ENCODE results near the gene KLF7. TPM values are rescaled to one million over a fixed set of nuclear protein-coding genes. Genes with fewer than 3 reads are reported as not detected.
A peak's percentile ranks its signal among the peaks of the same experiment; 100 is the strongest.

The KLF7 gene
- total and polyA plus RNA-seq, 2 donors (not counting 1 experiment from before 2014, with no cell fraction given): 12.9 to 21.0 TPM

DNA sequence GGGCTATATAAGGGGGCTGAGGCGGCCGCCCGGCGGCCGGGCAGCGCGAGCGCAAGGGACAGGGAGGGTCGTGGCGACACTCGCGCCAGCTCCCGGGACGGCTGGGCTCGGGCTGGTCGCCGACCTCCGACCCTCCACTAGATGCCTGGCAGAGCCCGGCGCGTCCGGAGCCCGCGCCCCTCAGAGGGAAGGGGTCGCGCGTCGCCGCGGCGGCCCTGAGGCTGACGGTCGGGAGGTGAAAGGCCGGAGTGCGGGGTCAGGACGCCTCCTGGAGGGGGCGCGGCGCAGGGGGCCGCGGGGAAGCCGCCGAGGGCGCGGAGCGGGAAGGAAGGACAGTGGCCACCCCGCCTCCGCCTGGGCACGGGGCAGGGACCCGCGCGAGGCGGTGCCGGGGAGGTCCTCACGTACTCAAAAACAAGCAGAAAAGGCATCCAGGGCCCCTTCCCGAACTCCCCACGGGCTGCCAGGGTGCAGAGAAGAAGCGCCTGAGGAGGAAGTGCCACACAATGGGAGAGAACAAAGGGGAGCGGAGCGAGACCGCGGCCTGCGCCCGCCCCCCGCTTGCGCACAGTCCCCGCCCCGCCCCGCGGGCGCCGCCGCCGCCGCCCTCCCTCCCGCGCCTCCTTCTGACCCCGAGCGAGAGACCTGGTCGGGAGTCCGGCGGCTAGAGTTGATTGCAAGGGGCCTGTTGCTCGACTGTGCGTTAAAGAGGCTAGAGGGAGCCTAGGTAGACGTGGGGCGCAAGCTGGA lies 776 bp upstream of the KLF7 start:
- peak; percentile 81 to 86 for DNase-seq (ENCODE audit: low read depth in 2 of 2)
- TF ChIP-seq, protein P1, sequence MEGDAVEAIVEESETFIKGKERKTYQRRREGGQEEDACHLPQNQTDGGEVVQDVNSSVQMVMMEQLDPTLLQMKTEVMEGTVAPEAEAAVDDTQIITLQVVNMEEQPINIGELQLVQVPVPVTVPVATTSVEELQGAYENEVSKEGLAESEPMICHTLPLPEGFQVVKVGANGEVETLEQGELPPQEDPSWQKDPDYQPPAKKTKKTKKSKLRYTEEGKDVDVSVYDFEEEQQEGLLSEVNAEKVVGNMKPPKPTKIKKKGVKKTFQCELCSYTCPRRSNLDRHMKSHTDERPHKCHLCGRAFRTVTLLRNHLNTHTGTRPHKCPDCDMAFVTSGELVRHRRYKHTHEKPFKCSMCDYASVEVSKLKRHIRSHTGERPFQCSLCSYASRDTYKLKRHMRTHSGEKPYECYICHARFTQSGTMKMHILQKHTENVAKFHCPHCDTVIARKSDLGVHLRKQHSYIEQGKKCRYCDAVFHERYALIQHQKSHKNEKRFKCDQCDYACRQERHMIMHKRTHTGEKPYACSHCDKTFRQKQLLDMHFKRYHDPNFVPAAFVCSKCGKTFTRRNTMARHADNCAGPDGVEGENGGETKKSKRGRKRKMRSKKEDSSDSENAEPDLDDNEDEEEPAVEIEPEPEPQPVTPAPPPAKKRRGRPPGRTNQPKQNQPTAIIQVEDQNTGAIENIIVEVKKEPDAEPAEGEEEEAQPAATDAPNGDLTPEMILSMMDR (conservative IDR thresholded peaks at IDR 0.05 in 1 of 2, IDR thresholded peaks at IDR 0.05 in 1 of 2; ENCODE audit: low read depth in 1 of 2, low read length in 2 of 2): no peak
- TF ChIP-seq EZH2 (IDR thresholded peaks at IDR 0.05; ENCODE audit: low read length, missing control alignments): no peak
- Histone ChIP-seq H3K9me3 (ENCODE audit: control insufficient read depth, insufficient read depth, low read depth, low read length) (no peaks in the 10 kb centered on the region), H3K4me2 (ENCODE audit: extremely low read depth, insufficient read depth, low read length) (peak overlapping the region; percentile 89), H3K79me2 (ENCODE audit: control insufficient read depth, insufficient read depth, low read length) (peaks cover 39% of the 10 kb centered on the region), H3K36me3 (ENCODE audit: control insufficient read depth, insufficient read depth, low read length) (no peaks in the 10 kb centered on the region), H2AFZ (ENCODE audit: low read length) (peak overlapping the region; percentile 19), H3K4me1 (ENCODE audit: control insufficient read depth, extremely low read depth, insufficient read depth, low read length) (peaks cover 4% of the 10 kb centered on the region), H3K27ac (ENCODE audit: insufficient read depth, low read length) (peak overlapping the region; percentile 99), H3K4me3 (replicated peaks in 1 of 4; ENCODE audit: control extremely low read depth in 1 of 4, insufficient read depth in 1 of 4, low read depth in 3 of 4, low read length in 4 of 4) (peak overlapping the region; percentile 57 to 80 (median 61)), H3K27me3 (ENCODE audit: control insufficient read depth, insufficient read depth, low read length) (no peaks in the 10 kb centered on the region), H4K20me1 (ENCODE audit: control insufficient read depth, extremely low read depth, insufficient read depth, low read length) (no peaks in the 10 kb centered on the region), H3K9ac (ENCODE audit: insufficient read depth, low read length) (peak overlapping the region; percentile 99)

DNA sequence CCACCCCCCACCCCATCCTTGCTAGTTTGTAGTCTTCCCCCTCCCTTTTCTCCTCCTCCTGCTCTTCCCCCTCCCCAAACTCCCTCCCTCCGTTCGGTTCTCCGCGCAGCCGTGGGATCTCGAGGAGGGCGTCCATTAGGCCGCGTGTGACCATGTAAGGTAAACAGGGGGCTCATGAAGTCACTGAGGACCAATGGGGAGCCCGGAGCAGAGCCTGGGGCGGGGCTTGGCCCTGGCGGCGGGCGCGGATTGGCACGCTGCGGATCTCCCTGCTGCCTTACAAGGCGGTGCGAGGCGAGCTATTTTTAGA lies 246 bp upstream of the KLF7 start:
- Histone ChIP-seq H3K79me2 (ENCODE audit: control insufficient read depth, insufficient read depth, low read length) (peaks cover 44% of the 10 kb centered on the region), H3K27ac (ENCODE audit: insufficient read depth, low read length) (peak overlapping the region; percentile 99), H3K4me3 (replicated peaks in 1 of 4; ENCODE audit: control extremely low read depth in 1 of 4, insufficient read depth in 1 of 4, low read depth in 3 of 4, low read length in 4 of 4) (peak overlapping the region; percentile 57 to 98 (median 74)), H2AFZ (ENCODE audit: low read length) (no peak overlapping the region), H3K27me3 (ENCODE audit: control insufficient read depth, insufficient read depth, low read length) (no peaks in the 10 kb centered on the region), H3K4me2 (ENCODE audit: extremely low read depth, insufficient read depth, low read length) (peak overlapping the region; percentile 69), H3K36me3 (ENCODE audit: control insufficient read depth, insufficient read depth, low read length) (no peaks in the 10 kb centered on the region), H3K9ac (ENCODE audit: insufficient read depth, low read length) (peak overlapping the region; percentile 99), H3K9me3 (ENCODE audit: control insufficient read depth, insufficient read depth, low read depth, low read length) (no peaks in the 10 kb centered on the region), H4K20me1 (ENCODE audit: control insufficient read depth, extremely low read depth, insufficient read depth, low read length) (no peaks in the 10 kb centered on the region), H3K4me1 (ENCODE audit: control insufficient read depth, extremely low read depth, insufficient read depth, low read length) (peaks cover 5% of the 10 kb centered on the region)
- peak in 1 of 2 donors; percentile 100 for DNase-seq (ENCODE audit: low read depth in 2 of 2)
- TF ChIP-seq, protein P1 (conservative IDR thresholded peaks at IDR 0.05 in 1 of 2, IDR thresholded peaks at IDR 0.05 in 1 of 2; ENCODE audit: low read depth in 1 of 2, low read length in 2 of 2): no peak
- TF ChIP-seq EZH2 (IDR thresholded peaks at IDR 0.05; ENCODE audit: low read length, missing control alignments): no peak

DNA sequence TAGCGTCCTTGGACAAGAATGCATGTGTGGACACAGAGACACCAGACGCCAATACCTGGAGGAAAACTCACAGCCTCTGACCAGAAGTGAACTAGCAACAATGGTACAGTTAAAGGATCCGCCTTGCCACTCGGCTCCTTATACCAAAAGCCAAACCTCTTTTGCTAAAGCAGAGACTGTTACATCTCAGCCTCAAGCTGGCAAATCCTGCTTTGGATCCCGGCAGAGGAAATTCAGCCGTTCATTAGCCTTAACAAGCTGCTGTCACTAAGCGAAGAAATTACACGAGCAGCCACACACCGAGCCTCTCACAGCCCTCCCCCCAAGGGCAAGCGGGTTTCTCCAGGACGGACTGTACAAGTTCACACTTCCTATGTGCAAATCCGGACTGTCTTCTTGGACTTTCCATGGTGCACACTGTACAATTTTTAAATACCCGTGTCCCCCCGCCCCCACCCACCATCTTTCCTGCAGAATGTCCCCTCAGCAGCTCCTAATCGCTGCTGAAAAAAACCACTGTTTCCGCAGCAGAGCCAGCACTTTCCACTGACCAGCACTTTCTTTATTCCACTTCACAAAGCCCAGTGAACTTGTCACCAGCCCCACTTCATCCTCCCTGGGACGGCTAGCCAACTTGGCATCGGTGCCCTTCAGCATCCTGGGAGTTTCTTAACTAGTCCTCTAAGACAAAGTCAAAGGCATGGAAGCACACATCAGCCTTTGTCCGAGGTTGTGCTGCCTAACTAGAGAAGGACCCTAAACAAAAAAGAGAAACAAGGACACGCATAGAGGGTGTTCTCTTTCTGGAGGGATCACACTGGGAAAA lies 1.5 kb downstream of the KLF7 start:
- Histone ChIP-seq H3K27me3 (ENCODE audit: control insufficient read depth, insufficient read depth, low read length) (no peaks in the 10 kb centered on the region), H3K27ac (ENCODE audit: insufficient read depth, low read length) (peak overlapping the region; percentile 97), H3K4me2 (ENCODE audit: extremely low read depth, insufficient read depth, low read length) (peak overlapping the region; percentile 49), H4K20me1 (ENCODE audit: control insufficient read depth, extremely low read depth, insufficient read depth, low read length) (no peaks in the 10 kb centered on the region), H3K36me3 (ENCODE audit: control insufficient read depth, insufficient read depth, low read length) (no peaks in the 10 kb centered on the region), H3K4me1 (ENCODE audit: control insufficient read depth, extremely low read depth, insufficient read depth, low read length) (peaks cover 5% of the 10 kb centered on the region), H3K79me2 (ENCODE audit: control insufficient read depth, insufficient read depth, low read length) (peaks cover 62% of the 10 kb centered on the region), H3K9ac (ENCODE audit: insufficient read depth, low read length) (peak overlapping the region; percentile 88), H2AFZ (ENCODE audit: low read length) (no peak overlapping the region), H3K9me3 (ENCODE audit: control insufficient read depth, insufficient read depth, low read depth, low read length) (no peaks in the 10 kb centered on the region), H3K4me3 (replicated peaks in 1 of 4; ENCODE audit: control extremely low read depth in 1 of 4, insufficient read depth in 1 of 4, low read depth in 3 of 4, low read length in 4 of 4) (peak overlapping the region; percentile 81 to 98 (median 86))
- TF ChIP-seq, protein P1 (conservative IDR thresholded peaks at IDR 0.05 in 1 of 2, IDR thresholded peaks at IDR 0.05 in 1 of 2; ENCODE audit: low read depth in 1 of 2, low read length in 2 of 2): no peak
- no peak for TF ChIP-seq EZH2 (IDR thresholded peaks at IDR 0.05; ENCODE audit: low read length, missing control alignments)
- peak; percentile 55 to 58 for DNase-seq (ENCODE audit: low read depth in 2 of 2)

Data from fibroblast of lung (primary cell).